ENCODE measurements around the gene ALS2CL. TPM values are rescaled to one million over a fixed set of nuclear protein-coding genes. Genes with fewer than 3 reads are reported as not detected.

Gene ALS2CL
- total RNA-seq, 3 donors from 2014 or later: 28.5 to 68.1 (median 43.7) TPM

GRCh38 chr3:46669191-46669999 is 24.1 kb downstream of the ALS2CL start:
- DNase-seq (peak in 1 of 3 donors; percentile 27), ATAC-seq (no peak)
- H3K4me3 ChIP-seq: no peak overlapping the region
- no peaks in the 10 kb centered on the region for H3K4me1 ChIP-seq (ENCODE audit: low read depth)
- no peaks in the 10 kb centered on the region for H3K36me3 ChIP-seq (ENCODE audit: low read depth)
- intact Hi-C loops (cut with DNase I, micrococcal nuclease): no loop called here
- TF ChIP-seq CTCF (IDR thresholded peaks at IDR 0.05): no peak
- H3K9me3 ChIP-seq: no peaks in the 10 kb centered on the region

GRCh38 chr3:46668591-46668990 is 24.9 kb downstream of the ALS2CL start:
- H3K9me3 ChIP-seq: no peaks in the 10 kb centered on the region
- DNase-seq (no peak), ATAC-seq (no peak)
- intact Hi-C loops (cut with DNase I, micrococcal nuclease): no loop called here
- H3K36me3 ChIP-seq (ENCODE audit: low read depth): no peaks in the 10 kb centered on the region
- H3K4me1 ChIP-seq (ENCODE audit: low read depth): no peaks in the 10 kb centered on the region
- H3K4me3 ChIP-seq: no peak overlapping the region
- no peak for TF ChIP-seq CTCF (IDR thresholded peaks at IDR 0.05)

GRCh38 chr3:46668116-46668515 is 25.4 kb downstream of the ALS2CL start:
- Histone ChIP-seq H3K4me3 (no peak overlapping the region), H3K9me3 (no peaks in the 10 kb centered on the region), H3K4me1 (ENCODE audit: low read depth) (no peaks in the 10 kb centered on the region), H3K36me3 (ENCODE audit: low read depth) (no peaks in the 10 kb centered on the region)
- ATAC-seq (no peak), DNase-seq (no peak)
- intact Hi-C loops (cut with DNase I, micrococcal nuclease): no loop called here
- no peak for TF ChIP-seq CTCF (IDR thresholded peaks at IDR 0.05)

- Histone ChIP-seq H3K36me3 (ENCODE audit: low read depth) (no peaks in the 10 kb centered on the region), H3K4me3 (no peak overlapping the region), H3K4me1 (ENCODE audit: low read depth) (no peaks in the 10 kb centered on the region), H3K9me3 (no peaks in the 10 kb centered on the region)
- intact Hi-C loops (cut with DNase I, micrococcal nuclease): no loop called here
- no peak for ATAC-seq
- TF ChIP-seq CTCF (IDR thresholded peaks at IDR 0.05): no peak
- no peak for DNase-seq
Observed at GRCh38 chr3:46667657-46668056, 25.8 kb downstream of the ALS2CL start.

- no peak overlapping the region for H3K4me3 ChIP-seq
- DNase-seq (peak in 1 of 3 donors; percentile 27), ATAC-seq (no peak)
- H3K4me1 ChIP-seq (ENCODE audit: low read depth): no peaks in the 10 kb centered on the region
- H3K36me3 ChIP-seq (ENCODE audit: low read depth): no peaks in the 10 kb centered on the region
- TF ChIP-seq CTCF (IDR thresholded peaks at IDR 0.05): no peak
- intact Hi-C loops (cut with DNase I, micrococcal nuclease): no loop called here
- no peaks in the 10 kb centered on the region for H3K9me3 ChIP-seq
Observed at GRCh38 chr3:46667061-46667621, 26.3 kb downstream of the ALS2CL start.

All from mucosa of descending colon (tissue), 3 donors.